ENCODE results near the gene TMEM164. TPM values are rescaled to one million over a fixed set of nuclear protein-coding genes. Genes with fewer than 3 reads are reported as not detected.

The TMEM164 gene
- total RNA-seq, 2 donors from 2014 or later: 31.8 to 35.2 TPM

DNA sequence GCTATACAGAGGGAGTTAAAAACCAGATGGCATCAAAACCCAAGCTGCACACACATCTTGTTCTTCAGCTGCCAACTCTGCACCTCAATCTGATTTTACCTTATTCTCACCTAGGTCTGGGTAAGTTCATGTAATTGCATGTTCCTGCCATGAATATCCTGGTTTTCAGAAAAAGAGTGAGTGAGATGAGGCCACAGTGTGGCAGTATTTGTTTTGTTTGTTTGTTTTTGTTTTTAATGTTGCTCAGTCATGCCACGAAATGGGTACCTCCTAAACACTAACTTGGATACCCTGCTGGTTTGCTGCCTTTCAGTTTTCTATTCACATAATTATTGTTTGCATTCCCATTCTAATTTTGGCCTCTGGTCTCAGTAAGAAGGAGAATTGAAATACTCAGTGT lies 22.5 kb downstream of the TMEM164 start:
- intact Hi-C loops (cut with DNase I): no loop called here
- DNase-seq (no peak), ATAC-seq (no peak)

DNA sequence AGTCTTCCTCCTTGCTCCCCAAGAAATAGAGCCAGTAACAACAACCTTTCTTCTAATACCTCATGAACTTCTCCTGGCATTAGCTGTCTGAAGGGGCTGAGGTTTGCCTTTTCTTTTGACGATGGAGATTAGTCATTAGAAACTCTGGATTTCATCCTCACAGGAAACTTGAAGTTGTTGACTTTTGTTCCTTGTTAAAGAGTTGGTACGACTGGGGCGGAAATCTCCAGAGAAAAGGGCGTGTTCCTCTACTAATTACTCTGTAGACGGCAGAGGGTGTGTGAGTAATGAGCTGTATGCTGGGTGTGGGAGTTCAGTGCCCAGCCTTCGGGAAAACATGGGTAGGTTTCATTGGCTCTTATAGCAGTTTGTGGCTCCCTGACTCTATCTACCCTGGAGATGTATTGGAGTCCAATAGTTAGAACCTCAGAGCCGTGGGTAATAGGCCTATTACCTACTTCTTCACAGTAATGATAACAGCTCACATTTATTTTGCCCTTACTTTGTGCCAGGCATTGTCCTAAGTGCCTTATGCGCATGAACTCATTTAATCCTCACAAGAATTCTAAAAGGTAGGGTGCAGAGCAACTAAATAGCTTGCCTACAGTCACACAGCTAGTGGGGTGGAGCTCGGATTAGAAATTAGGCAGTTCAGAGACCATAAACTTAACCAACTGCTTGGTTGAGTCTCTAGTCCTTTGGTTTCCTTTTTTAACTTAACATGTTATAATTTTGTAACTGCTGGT lies 23.4 kb downstream of the TMEM164 start:
- peak; percentile 35 for DNase-seq

DNA sequence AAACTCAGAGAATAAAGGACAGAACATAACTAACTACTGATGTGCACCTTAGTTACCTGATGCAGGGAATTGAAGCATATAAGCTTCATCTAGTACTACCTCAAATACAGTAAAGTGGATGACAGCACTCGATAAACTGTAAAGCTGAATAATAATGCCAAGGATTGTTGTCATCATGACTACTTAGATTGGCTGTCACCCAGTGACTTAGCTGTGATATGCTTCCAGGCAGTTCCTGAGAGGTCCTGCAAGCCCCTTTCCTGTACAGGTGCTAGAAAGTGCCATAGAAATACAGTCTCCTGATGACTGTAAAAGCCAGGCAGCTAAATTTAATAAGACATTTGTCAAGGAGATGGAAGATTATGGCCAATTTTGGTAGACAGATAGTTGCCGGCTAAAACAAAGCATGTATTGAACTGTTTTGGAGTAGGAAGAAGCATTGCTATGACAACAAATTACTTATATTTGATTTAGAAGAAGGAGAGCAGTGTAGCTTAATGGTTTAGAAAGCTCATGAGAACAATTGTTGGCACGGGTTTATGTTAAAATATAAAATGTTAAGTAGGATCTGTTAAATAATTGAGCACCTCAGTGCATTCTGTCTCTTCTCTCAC lies 29.7 kb downstream of the TMEM164 start:
- no peak for ATAC-seq
- intact Hi-C loops (cut with DNase I): no loop called here

More for the DNA sequence above, 23.4 kb downstream of the TMEM164 start:
- peak in 1 of 2 donors; percentile 81 for ATAC-seq
- intact Hi-C loops (cut with DNase I): no loop called here

DNA sequence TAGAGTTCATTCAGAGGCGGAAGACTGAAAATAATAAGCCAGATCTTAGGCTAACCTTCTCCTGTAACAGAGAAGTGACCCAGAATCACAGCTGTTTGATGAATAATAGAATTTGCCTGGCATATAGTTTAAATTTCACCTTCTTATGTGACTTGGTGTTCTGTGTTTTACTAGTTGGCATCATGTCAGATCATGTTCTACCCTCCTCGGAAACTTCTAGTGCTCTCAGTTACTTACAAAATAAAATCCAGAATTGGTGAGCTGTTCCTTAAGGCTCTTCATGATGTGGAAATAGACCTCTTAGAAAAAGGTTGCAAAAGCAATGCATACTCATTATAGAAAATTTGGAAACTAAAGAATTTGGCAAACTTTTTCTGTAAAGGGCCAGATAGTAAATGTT lies 31.1 kb downstream of the TMEM164 start:
- no peak for ATAC-seq
- intact Hi-C loops (cut with DNase I): no loop called here
- no peak for DNase-seq

More for the DNA sequence above, 29.7 kb downstream of the TMEM164 start:
- no peak for DNase-seq

DNA sequence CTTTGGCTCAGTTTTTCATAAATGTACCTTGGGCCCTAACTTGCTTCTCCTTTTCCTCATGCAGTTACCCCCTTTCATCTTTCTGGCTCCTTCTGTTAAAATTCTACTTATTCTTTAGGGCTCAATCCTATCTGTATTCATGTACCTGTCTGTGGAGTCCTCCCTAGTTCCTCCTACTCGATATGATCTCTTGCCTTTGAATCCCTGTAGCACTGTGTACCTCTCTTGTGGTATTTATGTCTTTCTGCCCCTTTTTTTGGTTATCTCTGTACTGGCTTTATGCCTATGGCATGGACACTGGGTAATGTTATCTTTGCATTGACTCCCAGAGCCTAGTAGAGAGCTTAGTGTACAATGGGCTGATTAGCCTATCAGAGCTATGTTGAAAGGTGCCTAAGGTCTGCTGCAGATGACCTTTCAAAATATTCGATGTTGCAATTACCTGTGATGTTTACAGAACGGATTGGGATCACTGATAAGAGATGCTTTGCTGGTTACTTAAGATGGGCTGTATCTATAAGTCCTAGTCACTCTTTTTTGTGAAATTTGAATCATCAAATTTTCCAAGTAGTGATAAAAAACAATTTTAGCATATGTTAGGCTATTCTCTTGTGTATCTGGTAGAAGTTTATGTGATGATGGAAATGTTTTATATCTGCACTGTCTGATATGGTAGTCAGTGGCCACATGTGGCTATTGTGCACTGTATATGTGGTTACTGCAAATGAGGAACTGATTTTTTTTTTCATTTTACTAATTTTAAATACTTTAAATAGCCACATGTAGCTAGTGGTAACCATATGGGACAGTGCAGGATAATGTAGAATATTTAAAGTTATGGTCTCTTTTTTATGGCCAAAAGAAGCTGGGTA lies 33.5 kb downstream of the TMEM164 start:
- intact Hi-C loops (cut with DNase I): no loop called here
- ATAC-seq (no peak), DNase-seq (no peak)

DNA sequence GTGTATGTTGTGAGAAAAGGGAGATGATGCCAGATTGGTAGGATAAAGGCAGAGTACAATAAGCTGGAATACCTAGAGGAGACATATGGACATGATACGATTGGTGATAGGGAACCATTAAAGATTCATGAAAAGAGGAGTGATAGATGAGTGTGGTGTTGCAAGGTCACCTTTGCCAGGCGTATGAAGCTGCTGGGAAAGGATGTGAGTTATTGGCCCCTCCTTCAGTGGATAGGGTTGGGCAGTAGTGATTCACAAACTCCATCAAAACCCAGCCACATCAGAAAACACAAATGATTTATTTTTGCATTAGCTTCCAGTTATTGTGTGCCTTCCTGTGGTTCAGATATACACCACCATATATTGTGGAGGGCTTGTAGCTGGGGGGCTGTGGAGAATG lies 34.3 kb downstream of the TMEM164 start:
- DNase-seq (no peak), ATAC-seq (no peak)
- intact Hi-C loops (cut with DNase I): no loop called here

DNA sequence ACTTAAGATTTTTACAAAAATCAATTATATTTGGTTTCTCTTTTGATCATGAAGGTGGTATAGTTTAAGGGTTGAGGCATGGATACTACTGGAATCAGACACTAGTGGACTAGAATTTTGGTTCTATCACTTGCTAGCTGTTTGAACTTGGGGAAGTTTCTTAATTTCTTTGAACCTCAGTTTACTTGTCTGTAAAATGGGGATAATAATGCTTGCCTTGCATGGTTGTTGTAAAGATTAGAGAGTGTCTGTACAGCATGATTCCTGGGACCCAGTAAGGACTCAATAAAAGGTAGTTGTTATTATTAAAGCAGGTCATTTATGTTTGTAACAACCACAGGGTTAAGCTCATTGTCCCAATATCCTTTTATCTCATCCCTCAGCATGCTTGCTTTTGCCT lies 36.0 kb downstream of the TMEM164 start:
- DNase-seq (no peak), ATAC-seq (no peak)
- intact Hi-C loops (cut with DNase I): no loop called here

DNA sequence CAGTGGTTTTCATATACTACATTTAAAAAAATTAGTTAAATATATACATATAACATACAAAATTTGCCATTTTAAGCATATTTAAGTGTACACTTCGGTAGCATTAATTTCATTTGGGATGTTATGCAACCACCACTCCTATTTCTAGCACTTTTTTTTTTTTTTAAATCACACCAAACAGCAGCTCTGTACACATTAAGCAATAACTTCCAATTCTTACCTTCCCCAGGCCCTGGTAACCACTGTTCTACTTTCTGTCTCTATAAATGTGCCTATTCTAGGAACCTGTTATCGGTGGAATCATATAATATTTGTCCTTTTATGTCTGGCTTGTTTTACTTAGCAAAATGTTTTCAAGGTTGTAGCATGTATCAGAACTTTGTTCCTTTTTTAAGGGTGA lies 39.1 kb downstream of the TMEM164 start:
- intact Hi-C loops (cut with DNase I): no loop called here

DNA sequence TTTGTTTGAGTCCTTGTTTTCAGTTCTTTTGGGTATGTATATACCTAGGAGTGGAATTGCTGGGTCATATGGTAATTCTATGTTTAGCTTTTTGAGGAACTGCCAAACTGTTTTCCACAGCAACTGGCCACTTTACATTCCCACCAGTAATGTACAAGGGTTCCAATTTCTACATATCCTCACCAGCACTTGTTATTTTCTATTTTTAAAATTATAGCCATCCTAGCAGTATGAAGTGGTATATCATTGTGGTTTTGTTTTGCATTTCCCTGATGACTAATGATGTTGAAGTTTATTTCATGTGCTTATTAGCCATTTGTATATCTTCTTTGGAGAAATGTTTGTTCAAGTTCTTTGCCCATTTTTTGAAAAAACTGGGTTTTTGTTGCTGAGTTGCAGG lies 39.6 kb downstream of the TMEM164 start:
- intact Hi-C loops (cut with DNase I): no loop called here
- no peak for ATAC-seq
- DNase-seq: no peak

More for the DNA sequence above, 39.1 kb downstream of the TMEM164 start:
- DNase-seq (no peak), ATAC-seq (no peak)

DNA sequence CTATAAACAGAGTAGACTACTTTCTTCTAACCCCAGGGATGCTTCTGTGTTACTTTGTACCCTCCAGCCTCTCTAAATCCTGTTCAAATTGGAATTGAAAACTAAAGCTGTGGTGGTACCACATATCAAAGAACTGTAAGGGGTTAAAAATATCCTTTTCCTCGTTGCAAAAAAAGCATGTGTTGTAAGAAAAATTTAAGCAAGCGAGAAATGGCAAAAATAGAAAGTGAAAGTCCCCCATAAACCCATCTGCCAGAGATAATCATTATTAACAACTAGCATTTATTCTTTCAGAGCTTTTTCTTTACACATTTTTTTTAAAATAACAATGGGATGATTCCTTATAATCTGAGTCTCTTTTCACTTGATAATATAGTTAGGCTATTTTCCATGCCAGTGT lies 40.6 kb downstream of the TMEM164 start:
- intact Hi-C loops (cut with DNase I): no loop called here
- ATAC-seq (no peak), DNase-seq (no peak)

DNA sequence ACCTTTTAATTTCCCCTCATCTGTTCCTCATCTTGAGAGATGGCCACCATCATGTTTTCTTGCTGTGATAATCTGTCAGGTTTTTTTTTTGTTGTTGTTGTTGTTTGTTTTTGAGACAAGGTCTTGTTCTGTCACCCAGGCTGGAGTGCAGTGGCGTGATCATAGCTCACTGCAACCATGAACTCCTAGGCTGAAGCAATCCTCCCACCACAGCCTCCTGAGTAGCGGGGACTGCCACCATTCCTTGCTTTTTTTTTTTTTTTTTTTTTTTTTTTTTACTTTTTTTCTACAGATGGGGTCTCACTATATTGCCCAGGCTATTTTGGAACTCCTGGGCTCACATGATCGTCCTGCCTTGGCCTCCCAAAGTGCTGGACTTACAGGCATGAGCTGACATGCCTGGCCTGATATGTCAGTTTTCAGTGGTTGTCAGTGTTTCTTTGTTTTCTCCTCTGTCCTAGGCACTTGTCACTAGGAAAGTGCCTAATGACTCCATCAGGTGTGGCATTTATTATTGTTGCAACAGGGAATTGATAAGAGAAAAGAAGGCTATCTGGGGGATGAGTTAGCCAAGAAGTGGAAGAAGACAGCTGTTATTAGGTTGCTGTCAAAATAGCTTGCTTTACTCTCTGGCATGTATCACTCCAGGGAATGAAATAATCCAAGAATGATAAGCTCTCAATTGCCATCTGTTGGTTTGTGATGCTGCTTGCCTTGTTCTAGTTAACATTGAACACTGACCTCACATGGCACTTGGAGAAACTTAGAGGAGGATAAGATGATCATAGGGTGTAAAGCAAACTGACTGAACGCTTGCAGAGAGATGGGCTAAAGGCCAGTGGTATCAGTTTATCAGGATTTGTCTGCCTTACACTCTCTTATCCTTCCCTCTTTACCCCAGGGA lies 41.7 kb downstream of the TMEM164 start:
- peak; percentile 60 to 78 for ATAC-seq
- intact Hi-C loops (cut with DNase I): no loop called here
- no peak for DNase-seq

DNA sequence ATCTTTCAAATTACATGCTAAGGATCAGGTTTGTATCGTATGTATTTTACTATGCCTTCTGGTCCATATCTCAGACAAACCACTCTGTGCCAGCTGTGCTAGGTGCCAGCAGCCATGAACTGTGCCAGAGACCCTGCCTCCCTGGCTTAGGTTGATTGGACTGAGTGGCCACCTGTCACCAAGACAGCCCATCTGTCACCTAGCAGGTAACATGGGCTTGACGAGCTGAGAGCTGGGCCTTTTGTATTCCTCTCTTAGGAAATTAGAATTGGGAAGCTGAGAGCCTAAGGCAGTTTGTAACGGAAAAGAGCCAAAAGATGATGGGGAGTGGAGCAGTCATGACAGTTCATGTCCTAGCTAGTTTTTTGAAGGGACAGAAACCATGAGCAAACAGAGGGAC lies 42.5 kb downstream of the TMEM164 start:
- DNase-seq (no peak), ATAC-seq (no peak)
- intact Hi-C loops (cut with DNase I): no loop called here

DNA sequence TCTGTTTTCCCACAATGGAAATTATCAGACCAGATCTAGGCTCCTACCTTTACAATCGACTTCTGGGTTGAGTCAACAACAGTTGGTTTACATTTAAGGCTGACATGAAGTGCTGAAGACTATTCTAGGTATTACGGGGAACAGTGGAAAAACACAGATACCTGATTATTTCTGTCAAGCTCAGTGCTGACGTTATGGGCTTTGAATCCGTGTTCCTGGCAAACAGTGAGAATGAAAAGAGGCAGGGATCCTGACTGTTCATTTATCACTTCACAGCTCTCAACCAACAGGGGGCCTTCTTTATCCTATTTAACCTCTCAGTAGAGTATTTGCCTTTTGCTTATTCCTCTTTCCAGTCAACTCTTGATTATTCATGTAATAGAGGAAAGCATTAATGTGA lies 43.1 kb downstream of the TMEM164 start:
- intact Hi-C loops (cut with DNase I): no loop called here
- ATAC-seq (peak; percentile 49 to 54), DNase-seq (no peak)

DNA sequence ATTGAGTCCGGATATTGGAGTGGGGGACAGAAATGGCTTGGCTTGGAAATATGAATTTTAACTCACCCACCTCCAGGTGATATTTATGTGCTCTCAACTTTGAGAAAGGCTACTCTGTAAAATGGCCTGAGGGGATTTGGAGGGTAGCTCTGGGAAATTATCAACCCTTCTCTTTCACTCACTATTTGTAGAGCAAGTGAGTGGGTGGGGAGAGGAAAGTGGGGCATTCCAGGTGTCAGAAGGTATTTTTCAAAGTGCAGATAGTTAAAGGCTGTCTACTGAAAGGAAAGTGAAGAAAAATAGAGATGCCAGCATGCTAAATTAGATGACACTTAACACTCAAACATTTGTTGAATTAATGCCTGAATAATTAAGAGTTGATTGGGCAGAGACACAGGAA lies 44.1 kb downstream of the TMEM164 start:
- no peak for DNase-seq
- intact Hi-C loops (cut with DNase I): no loop called here

DNA sequence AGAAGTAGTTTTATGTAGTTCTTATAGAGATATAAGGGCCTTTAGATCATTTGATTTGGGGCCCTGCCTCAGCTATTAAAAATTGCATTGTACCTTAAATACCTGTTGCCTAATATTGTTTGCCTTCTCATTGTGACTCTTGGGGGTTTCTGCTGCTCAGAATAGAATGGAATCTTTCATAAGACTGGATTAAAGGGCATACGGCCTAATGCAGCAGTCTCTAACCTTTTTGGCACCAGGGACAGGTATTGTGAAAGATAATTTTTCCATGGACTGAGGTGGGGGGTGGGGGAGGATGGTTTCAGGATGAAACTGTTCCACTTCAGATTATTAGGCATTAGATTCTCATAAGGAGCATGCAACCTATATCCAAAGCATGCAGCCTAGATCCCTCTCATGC lies 46.2 kb downstream of the TMEM164 start:
- ATAC-seq (no peak), DNase-seq (no peak)
- intact Hi-C loops (cut with DNase I): no loop called here

More for the DNA sequence above, 44.1 kb downstream of the TMEM164 start:
- no peak for ATAC-seq

DNA sequence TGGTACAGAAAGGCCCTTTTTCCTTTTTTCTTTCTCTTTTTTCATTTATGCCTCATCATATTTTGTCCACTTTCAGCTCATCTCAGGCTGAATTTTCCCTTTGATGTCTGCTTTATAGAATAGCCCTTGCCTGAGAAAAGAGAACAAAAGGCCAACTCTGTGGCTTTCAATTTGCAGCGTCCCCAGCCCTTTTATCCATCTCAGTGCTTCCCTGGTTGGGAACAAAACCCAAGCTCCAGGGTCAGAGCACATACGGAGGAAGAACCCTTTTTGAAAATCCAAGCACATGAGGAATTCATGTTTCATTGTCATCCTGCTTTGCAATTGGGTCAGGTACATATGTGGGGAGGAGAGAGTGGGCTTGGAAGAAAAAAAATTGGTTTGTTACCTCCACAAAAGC lies 47.5 kb downstream of the TMEM164 start:
- intact Hi-C loops (cut with DNase I): no loop called here
- no peak for DNase-seq
- ATAC-seq: no peak

DNA sequence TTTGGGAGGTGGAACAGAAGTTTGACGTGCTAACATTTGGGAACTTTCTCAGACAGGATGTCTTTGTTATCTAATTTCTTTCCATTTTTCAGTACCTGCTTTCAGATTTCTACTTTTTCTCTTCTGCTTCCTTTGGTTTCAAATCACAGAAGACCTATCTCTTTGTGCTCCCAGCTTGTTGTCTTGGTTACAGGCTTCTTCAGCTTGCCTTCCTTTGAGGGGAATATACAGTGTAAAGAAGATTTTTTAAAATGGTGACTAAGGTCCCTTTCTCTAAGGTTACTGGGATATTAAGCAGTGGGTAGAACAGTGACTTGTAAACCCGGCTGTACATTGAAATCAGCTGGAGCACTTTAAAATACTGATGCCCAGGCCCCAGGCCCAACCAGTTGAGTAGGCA lies 48.0 kb downstream of the TMEM164 start:
- intact Hi-C loops (cut with DNase I): no loop called here
- no peak for ATAC-seq

DNA sequence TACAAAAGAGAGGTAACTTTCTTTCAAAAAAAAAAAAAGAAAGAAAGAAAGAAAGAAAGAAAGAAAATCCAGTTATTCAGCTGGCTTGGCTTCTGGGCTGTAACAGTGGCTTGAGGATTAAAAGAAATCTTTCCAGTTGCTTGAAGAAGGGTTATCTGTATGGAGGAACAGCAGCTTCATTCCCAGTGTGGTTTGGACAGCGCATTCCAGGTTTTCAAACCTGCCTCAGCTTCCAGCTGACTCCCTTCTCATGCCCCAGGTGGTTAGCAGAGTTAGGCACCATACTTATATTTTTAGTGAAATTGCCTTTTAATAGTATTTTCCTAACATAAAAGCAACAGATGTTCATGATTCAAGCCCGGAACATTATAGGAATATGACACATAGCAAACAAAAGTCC lies 48.6 kb downstream of the TMEM164 start:
- DNase-seq: no peak
- no peak for ATAC-seq
- intact Hi-C loops (cut with DNase I): no loop called here

More for the DNA sequence above, 48.0 kb downstream of the TMEM164 start:
- DNase-seq: no peak

DNA sequence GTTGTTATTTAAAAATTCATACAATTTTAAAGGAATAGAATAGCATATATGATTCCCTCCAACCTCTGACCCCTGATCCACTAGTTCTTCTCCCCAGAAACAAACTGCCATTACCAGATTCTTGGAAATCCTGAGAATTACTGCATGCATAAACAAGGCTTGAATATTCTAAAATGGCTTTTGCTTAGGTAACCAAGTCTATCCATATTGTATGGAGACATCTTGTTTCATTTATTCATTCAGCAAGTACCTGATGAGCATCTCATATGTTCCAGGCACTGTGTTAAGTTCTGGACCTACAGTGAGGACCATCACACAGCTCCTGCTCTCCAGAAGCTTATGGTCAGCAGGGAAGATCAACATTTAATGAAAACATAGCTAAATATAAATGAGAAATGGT lies 49.4 kb downstream of the TMEM164 start:
- ATAC-seq: no peak
- no peak for DNase-seq
- intact Hi-C loops (cut with DNase I): no loop called here

Data from left cardiac atrium (tissue), 4 donors.